Prostate gland (tissue), 2 donors: ENCODE results near the gene EEFSEC.

Experiments used
- CTCF ChIP-seq, 4 experiments: fragments of 200-600 bp in 2 of 4; fragments of 450-650 bp in 2 of 4; sonication (generic) in 2 of 4; IDR thresholded peaks; 1 replicate in 3 of 4; 2 replicates in 1 of 4; pipeline ENCODE4 v1.5.1; 2016 to 2019; ENCODE audit warnings: antibody characterized with exemption in 4 of 4, mild to moderate bottlenecking in 2 of 4, moderate library complexity in 2 of 4
- POLR2A ChIP-seq: fragments of 450-650 bp; IDR thresholded peaks from one replicate; pipeline ENCODE4 v1.6.1; 2016; ENCODE audit warnings: antibody characterized with exemption, mild to moderate bottlenecking

GRCh38 chr3:128407247-128407646 is 254.0 kb downstream of the EEFSEC start:
- no peak for TF ChIP-seq POLR2A
- TF ChIP-seq CTCF (IDR thresholded peaks at IDR 0.05), result no peak
